NCI-H446 (cell line): ENCODE data around the gene NID2.

ENCODE experiments used
- DNase-seq, 2 experiments: peaks; one replicate each; lab custom pipeline; 2025; lab: John Stamatoyannopoulos, UW

Gene NID2

GRCh38 chr14:52068615-52069306 is at the start of gene NID2:
TSS of gene NID2 (minus strand) at chr14:52069059. CDS start at chr14:52068994, 65 bp downstream.
- no peak for DNase-seq

- DNase-seq = no peak
Measured at GRCh38 chr14:52117111-52117832, 48.4 kb upstream of the NID2 start.

GRCh38 chr14:52115286-52115685 is 46.4 kb upstream of the NID2 start:
- DNase-seq = no peak

GRCh38 chr14:52112336-52113018 is 43.6 kb upstream of the NID2 start:
- DNase-seq = no peak

- DNase-seq = no peak
Measured at GRCh38 chr14:52111583-52111982, 42.7 kb upstream of the NID2 start.

- no peak for DNase-seq
Measured at GRCh38 chr14:52110441-52111086, 41.7 kb upstream of the NID2 start.

- DNase-seq = no peak
Measured at GRCh38 chr14:52108823-52109222, 40.0 kb upstream of the NID2 start.

- DNase-seq = no peak
Measured at GRCh38 chr14:52106840-52107239, 38.0 kb upstream of the NID2 start.

GRCh38 chr14:52103416-52103815 is 34.6 kb upstream of the NID2 start:
- DNase-seq = no peak

- DNase-seq = no peak
Measured at GRCh38 chr14:52095794-52096193, 26.9 kb upstream of the NID2 start.

GRCh38 chr14:52095336-52095735 is 26.5 kb upstream of the NID2 start:
- DNase-seq = no peak

GRCh38 chr14:52094546-52095271 is 25.9 kb upstream of the NID2 start:
- DNase-seq = no peak

- DNase-seq = no peak
Measured at GRCh38 chr14:52091928-52092327, 23.1 kb upstream of the NID2 start.

- no peak for DNase-seq
Measured at GRCh38 chr14:52090936-52091335, 22.1 kb upstream of the NID2 start.

- no peak for DNase-seq
Measured at GRCh38 chr14:52089218-52089617, 20.4 kb upstream of the NID2 start.

GRCh38 chr14:52086711-52087110 is 17.9 kb upstream of the NID2 start:
- no peak for DNase-seq

GRCh38 chr14:52082903-52083302 is 14.0 kb upstream of the NID2 start:
- DNase-seq = no peak

GRCh38 chr14:52081964-52082363 is 13.1 kb upstream of the NID2 start:
- DNase-seq = no peak

GRCh38 chr14:52080808-52081755 is 12.2 kb upstream of the NID2 start:
- DNase-seq = no peak

- no peak for DNase-seq
Measured at GRCh38 chr14:52080158-52080800, 11.4 kb upstream of the NID2 start.
